Measurements from ENCODE around the gene KRTAP10-2.

Gene KRTAP10-2

GRCh38 chr21:44568261-44568660 lies 17.0 kb upstream of the KRTAP10-2 start:
- H3K27me3 ChIP-seq (ENCODE audit: insufficient read depth, poor library complexity, severe bottlenecking): no peaks in the 10 kb centered on the region
- no peak for TF ChIP-seq CTCF (IDR thresholded peaks at IDR 0.05; ENCODE audit: poor library complexity, severe bottlenecking)
- H3K36me3 ChIP-seq (ENCODE audit: low read depth): no peaks in the 10 kb centered on the region
- no peak overlapping the region for H3K4me3 ChIP-seq (ENCODE audit: severe bottlenecking)
- peaks cover 2% of the 10 kb centered on the region for H3K9me3 ChIP-seq (ENCODE audit: severe bottlenecking)
- H3K4me1 ChIP-seq (ENCODE audit: insufficient read depth, poor library complexity, severe bottlenecking): no peaks in the 10 kb centered on the region
- DNase-seq (ENCODE audit: low spot score): no peak
- no peak for ATAC-seq (ENCODE audit: low read depth)
- no peak overlapping the region for H3K27ac ChIP-seq (ENCODE audit: poor library complexity, severe bottlenecking)

DNA sequence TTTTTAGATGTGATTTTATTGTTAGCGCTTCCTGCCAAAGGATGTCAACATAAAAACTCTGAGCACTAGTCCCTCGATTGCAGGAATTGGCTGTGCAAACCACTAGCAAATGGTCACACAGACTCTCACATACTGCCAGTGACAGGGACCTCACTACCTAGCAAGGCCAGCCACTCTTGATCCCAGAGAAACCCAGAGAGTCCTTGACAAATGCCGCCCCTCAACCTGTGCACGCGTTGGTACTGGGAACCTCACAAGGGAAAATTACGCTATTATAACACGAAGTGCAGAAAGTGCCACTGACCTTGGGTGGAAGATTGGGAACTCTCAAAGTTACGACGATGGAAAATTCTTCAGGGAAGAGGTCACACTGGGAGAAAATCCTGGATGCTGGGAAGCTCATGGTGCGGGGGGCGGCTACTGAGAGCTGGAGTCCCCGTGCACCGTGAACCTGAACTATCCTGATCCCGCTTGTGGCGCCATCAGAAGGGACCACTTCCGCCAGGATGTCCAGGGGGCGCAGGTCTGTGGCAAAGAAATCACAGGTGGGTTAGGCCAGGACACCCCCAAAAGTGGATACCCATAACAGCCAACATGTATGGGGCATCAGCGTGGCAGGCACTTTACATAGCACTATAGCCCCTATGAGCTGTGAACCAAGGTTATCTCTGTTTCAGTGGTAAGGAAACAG lies 16.3 kb upstream of the KRTAP10-2 start:
- H3K27ac ChIP-seq (ENCODE audit: poor library complexity, severe bottlenecking): no peak overlapping the region
- TF ChIP-seq CTCF (IDR thresholded peaks at IDR 0.05; ENCODE audit: poor library complexity, severe bottlenecking): no peak

GRCh38 chr21:44566403-44566802 lies 15.1 kb upstream of the KRTAP10-2 start:
- Histone ChIP-seq H3K4me3 (ENCODE audit: severe bottlenecking) (no peak overlapping the region), H3K4me1 (ENCODE audit: insufficient read depth, poor library complexity, severe bottlenecking) (no peaks in the 10 kb centered on the region), H3K27ac (ENCODE audit: poor library complexity, severe bottlenecking) (no peak overlapping the region), H3K36me3 (ENCODE audit: low read depth) (no peaks in the 10 kb centered on the region), H3K27me3 (ENCODE audit: insufficient read depth, poor library complexity, severe bottlenecking) (no peaks in the 10 kb centered on the region), H3K9me3 (ENCODE audit: severe bottlenecking) (peaks cover 2% of the 10 kb centered on the region)
- no peak for DNase-seq (ENCODE audit: low spot score)
- ATAC-seq (ENCODE audit: low read depth): no peak
- TF ChIP-seq CTCF (IDR thresholded peaks at IDR 0.05; ENCODE audit: poor library complexity, severe bottlenecking): no peak

More for the DNA sequence above, 16.3 kb upstream of the KRTAP10-2 start:
- Histone ChIP-seq H3K4me1 (ENCODE audit: insufficient read depth, poor library complexity, severe bottlenecking) (no peaks in the 10 kb centered on the region), H3K36me3 (ENCODE audit: low read depth) (no peaks in the 10 kb centered on the region), H3K4me3 (ENCODE audit: severe bottlenecking) (no peak overlapping the region), H3K9me3 (ENCODE audit: severe bottlenecking) (peaks cover 2% of the 10 kb centered on the region), H3K27me3 (ENCODE audit: insufficient read depth, poor library complexity, severe bottlenecking) (no peaks in the 10 kb centered on the region)
- DNase-seq (ENCODE audit: low spot score) (peak; percentile 51), ATAC-seq (ENCODE audit: low read depth) (no peak)

DNA sequence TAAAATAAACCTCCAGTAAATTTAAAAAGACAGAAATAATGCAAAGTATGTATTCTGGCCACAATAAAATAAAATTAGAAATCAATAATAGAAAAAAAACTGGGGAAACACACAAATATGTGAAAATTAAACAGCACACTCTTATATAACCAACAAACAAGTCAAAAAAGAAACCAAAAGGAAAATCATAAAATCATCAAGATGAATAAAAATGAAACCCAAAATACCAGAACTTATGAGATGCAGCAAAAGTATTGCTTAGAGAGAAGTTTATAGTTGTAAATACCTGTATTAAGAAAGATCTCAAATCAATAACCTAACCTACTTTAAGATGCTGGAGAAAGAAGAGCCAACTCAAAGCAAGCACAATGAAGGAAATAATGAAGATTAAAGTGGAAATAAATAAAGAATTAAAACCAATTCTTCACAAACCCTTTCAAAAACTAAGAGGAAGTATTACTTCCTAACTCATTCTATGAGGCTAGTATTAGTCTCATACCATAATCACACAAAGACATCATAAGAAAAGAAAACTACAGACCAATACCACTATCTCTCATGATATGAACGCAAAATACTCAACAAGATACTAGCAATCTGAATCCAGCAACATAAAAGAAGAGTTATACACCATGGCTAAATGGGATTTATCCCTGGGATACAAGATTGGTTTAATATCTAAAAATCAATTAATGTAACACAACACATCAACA lies 13.7 kb upstream of the KRTAP10-2 start:
- Histone ChIP-seq H3K4me1 (ENCODE audit: insufficient read depth, poor library complexity, severe bottlenecking) (no peaks in the 10 kb centered on the region), H3K27ac (ENCODE audit: poor library complexity, severe bottlenecking) (no peak overlapping the region), H3K27me3 (ENCODE audit: insufficient read depth, poor library complexity, severe bottlenecking) (peaks cover 5% of the 10 kb centered on the region), H3K36me3 (ENCODE audit: low read depth) (no peaks in the 10 kb centered on the region), H3K9me3 (ENCODE audit: severe bottlenecking) (no peaks in the 10 kb centered on the region), H3K4me3 (ENCODE audit: severe bottlenecking) (no peak overlapping the region)
- TF ChIP-seq CTCF (IDR thresholded peaks at IDR 0.05; ENCODE audit: poor library complexity, severe bottlenecking): no peak
- DNase-seq (ENCODE audit: low spot score): no peak
- no peak for ATAC-seq (ENCODE audit: low read depth)

DNA sequence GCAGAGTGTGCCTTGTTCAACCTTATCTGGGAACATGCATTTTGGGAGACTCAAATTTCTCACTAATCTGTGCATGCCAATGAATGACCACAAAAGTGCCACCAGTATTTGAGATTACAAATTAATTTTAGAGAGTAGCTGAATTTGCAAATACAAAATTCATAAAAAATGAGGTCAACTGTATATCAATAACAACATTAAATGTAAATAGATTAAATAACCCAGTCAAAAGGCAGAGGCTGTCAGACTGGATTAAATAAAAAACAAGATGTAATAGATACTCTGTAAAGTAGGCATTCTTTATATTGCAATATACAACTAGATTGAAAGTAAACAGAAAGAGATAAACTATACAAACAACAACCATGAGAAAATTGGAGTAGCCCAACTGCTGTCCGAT lies 12.8 kb upstream of the KRTAP10-2 start:
- no peaks in the 10 kb centered on the region for H3K9me3 ChIP-seq (ENCODE audit: severe bottlenecking)
- no peak overlapping the region for H3K27ac ChIP-seq (ENCODE audit: poor library complexity, severe bottlenecking)
- H3K36me3 ChIP-seq (ENCODE audit: low read depth): no peaks in the 10 kb centered on the region
- TF ChIP-seq CTCF (IDR thresholded peaks at IDR 0.05; ENCODE audit: poor library complexity, severe bottlenecking): no peak
- H3K27me3 ChIP-seq (ENCODE audit: insufficient read depth, poor library complexity, severe bottlenecking): peaks cover 5% of the 10 kb centered on the region
- no peak overlapping the region for H3K4me3 ChIP-seq (ENCODE audit: severe bottlenecking)
- DNase-seq (ENCODE audit: low spot score) (no peak), ATAC-seq (ENCODE audit: low read depth) (no peak)
- no peaks in the 10 kb centered on the region for H3K4me1 ChIP-seq (ENCODE audit: insufficient read depth, poor library complexity, severe bottlenecking)

Data from RWPE2 (cell line).